AG09309 (cell line): Measurements from ENCODE around the gene CDC42EP5.
"Not testable (repeated sequence)": the region's sequence is repeated elsewhere in the genome, so short reads cannot be mapped to it uniquely, and the experiment has no call there.

Source experiments
- DNase-seq: peaks from one replicate; pipeline ENCODE4 v3.0.0-alpha.2; 2010; ENCODE audit warnings: low read depth
- H3K4me3 ChIP-seq: 2 replicates; pipeline ENCODE4 v1.5.1; 2011; ENCODE audit warnings: mild to moderate bottlenecking, low read depth, low read length, moderate library complexity; ENCODE audit not compliant: control insufficient read depth
- CTCF ChIP-seq: IDR thresholded peaks from 2 replicates; pipeline ENCODE4 v1.5.1; 2011; ENCODE audit warnings: mild to moderate bottlenecking, low read depth, low read length, inconsistent platforms; ENCODE audit not compliant: insufficient read depth, control insufficient read depth; ENCODE audit errors: missing control alignments

CDC42EP5 gene

GRCh38 chr19:54470276-54470887 lies 2.7 kb downstream of the CDC42EP5 start:
- H3K4me3 ChIP-seq = no peak overlapping the region
- no peak for TF ChIP-seq CTCF

GRCh38 chr19:54469496-54469934 lies 3.6 kb downstream of the CDC42EP5 start:
- TF ChIP-seq CTCF = no peak
- DNase-seq = no peak

More at GRCh38 chr19:54470276-54470887, 2.7 kb downstream of the CDC42EP5 start:
- DNase-seq = no peak

GRCh38 chr19:54466110-54466480 lies 7.0 kb downstream of the CDC42EP5 start:
- not testable (repeated sequence) for DNase-seq, H3K4me3 ChIP-seq

More at GRCh38 chr19:54469496-54469934, 3.6 kb downstream of the CDC42EP5 start:
- H3K4me3 ChIP-seq = no peak overlapping the region

- no peak overlapping the region for H3K4me3 ChIP-seq
Observed at GRCh38 chr19:54465426-54466109, 7.5 kb downstream of the CDC42EP5 start.

GRCh38 chr19:54464630-54465425 lies 8.3 kb downstream of the CDC42EP5 start:
- no peak for DNase-seq
- H3K4me3 ChIP-seq = peak overlapping the region; percentile 58
- TF ChIP-seq CTCF = no peak

More at GRCh38 chr19:54465426-54466109, 7.5 kb downstream of the CDC42EP5 start:
- DNase-seq = no peak
- no peak for TF ChIP-seq CTCF

GRCh38 chr19:54464044-54464629 lies 9.0 kb downstream of the CDC42EP5 start:
- peak overlapping the region; percentile 58 for H3K4me3 ChIP-seq
- TF ChIP-seq CTCF = no peak
- DNase-seq = no peak
